Naive thymus-derived CD4-positive, alpha-beta T cell (primary cell): ENCODE measurements around the gene LYZL2. TPM values are rescaled to one million over a fixed set of nuclear protein-coding genes. Genes with fewer than 3 reads are reported as not detected.

ENCODE experiments used
- ATAC-seq: fragments of 150-1000 bp; cut with Tn5 transposase; 2 replicates; pipeline ENCODE4 v1.10.0; 2021; ENCODE audit warnings: mild to moderate bottlenecking, moderate library complexity
- CTCF ChIA-PET: fragments of 350-600 bp; sonication (Branson Sonifier 250); formaldehyde crosslinking; loops from one replicate; lab custom pipeline; 2021; ENCODE audit warnings: antibody characterized with exemption; lab: Charles Lee
- POLR2A ChIA-PET: fragments of 350-600 bp; sonication (Branson Sonifier 250); formaldehyde crosslinking; loops from one replicate; lab custom pipeline; 2021; ENCODE audit warnings: antibody characterized with exemption, inconsistent platforms; lab: Charles Lee
- DNase-seq, 9 donors: peaks; one replicate each; pipeline versions ENCODE4 v3.0.0 to v3.0.0-alpha.2; 2020 to 2022; ENCODE audit warnings: mixed read lengths in 1 of 9
- H3K27ac ChIP-seq: one replicate; pipeline ENCODE4 v1.7.0; 2013; ENCODE audit warnings: mild to moderate bottlenecking, low read depth, low read length, moderate library complexity
- H3K27me3 ChIP-seq, 2 donors: one replicate each; pipeline ENCODE4 v1.7.0; 2013; ENCODE audit warnings: low read length in 2 of 2, mild to moderate bottlenecking in 2 of 2, moderate library complexity in 2 of 2; ENCODE audit not compliant: control insufficient read depth in 2 of 2, insufficient read depth in 2 of 2
- H3K36me3 ChIP-seq, 3 experiments: 1 replicate in 2 of 3; 2 replicates in 1 of 3; pipeline ENCODE4 v1.7.0; 2013; ENCODE audit warnings: low read length in 3 of 3, mild to moderate bottlenecking in 3 of 3, moderate library complexity in 1 of 3; ENCODE audit not compliant: insufficient read depth in 3 of 3, control insufficient read depth in 2 of 3
- H3K4me1 ChIP-seq, 2 donors: one replicate each; pipeline ENCODE4 v1.7.0; 2013; ENCODE audit warnings: low read length in 2 of 2, mild to moderate bottlenecking in 2 of 2, moderate library complexity in 1 of 2; ENCODE audit not compliant: control insufficient read depth in 2 of 2, insufficient read depth in 2 of 2
- H3K4me3 ChIP-seq: 2 replicates; pipeline ENCODE4 v1.7.0; 2013; ENCODE audit warnings: mild to moderate bottlenecking, low read length
- H3K9me3 ChIP-seq, 3 experiments: 1 replicate in 2 of 3; 2 replicates in 1 of 3; pipeline ENCODE4 v1.7.0; 2013; ENCODE audit warnings: low read length in 3 of 3; ENCODE audit not compliant: control insufficient read depth in 2 of 3
- H3K27ac Mint-ChIP-seq, 9 donors: one replicate each; pipeline ENCODE4 v1.8.0; 2020 to 2022; ENCODE audit warnings: mixed read lengths in 9 of 9, mild to moderate bottlenecking in 8 of 9, moderate library complexity in 5 of 9, inconsistent platforms in 2 of 9
- H3K27me3 Mint-ChIP-seq, 5 donors: one replicate each; pipeline ENCODE4 v1.8.0; 2021 to 2022; ENCODE audit warnings: mixed read lengths in 5 of 5, mild to moderate bottlenecking in 1 of 5
- H3K36me3 Mint-ChIP-seq, 5 donors: one replicate each; pipeline ENCODE4 v1.8.0; 2020 to 2022; ENCODE audit warnings: mixed read lengths in 5 of 5, mild to moderate bottlenecking in 3 of 5, inconsistent platforms in 1 of 5
- H3K4me1 Mint-ChIP-seq, 7 donors: one replicate each; pipeline ENCODE4 v1.8.0; 2020 to 2022; ENCODE audit warnings: mixed read lengths in 7 of 7, mild to moderate bottlenecking in 3 of 7, inconsistent platforms in 1 of 7
- H3K4me3 Mint-ChIP-seq, 10 donors: one replicate each; pipeline ENCODE4 v1.8.0; 2020 to 2022; ENCODE audit warnings: mild to moderate bottlenecking in 10 of 10, mixed read lengths in 10 of 10, moderate library complexity in 6 of 10, inconsistent platforms in 2 of 10
- H3K9me3 Mint-ChIP-seq, 11 donors: one replicate each; pipeline ENCODE4 v1.8.0; 2020 to 2022; ENCODE audit warnings: mixed read lengths in 11 of 11, mild to moderate bottlenecking in 4 of 11, inconsistent platforms in 1 of 11, moderate library complexity in 1 of 11
- intact Hi-C, 2 donors: fragments of 100-400 bp; cut with micrococcal nuclease; formaldehyde crosslinking; loops; one replicate each; pipeline ENCODE4 v1.15.1; 2023
- polyA plus RNA-seq, 2 donors: library from polyadenylated mRNA; unstranded; fragments of 300-500 nt; fragmentation: Illumina TruSeq; gene quantifications; one replicate each; pipeline ENCODE4 v1.2.3, GENCODE V29; 2021
- total RNA-seq, 6 experiments: library from RNA in 5 of 6; stranded (reverse) in 5 of 6; gene quantifications; 1 replicate in 5 of 6; 2 replicates in 1 of 6; pipeline ENCODE4 v1.2.3 and lab custom pipeline; 2021 to 2026

The LYZL2 gene
- total and polyA plus RNA-seq, 7 experiments from 2014 or later, result not detected

DNA sequence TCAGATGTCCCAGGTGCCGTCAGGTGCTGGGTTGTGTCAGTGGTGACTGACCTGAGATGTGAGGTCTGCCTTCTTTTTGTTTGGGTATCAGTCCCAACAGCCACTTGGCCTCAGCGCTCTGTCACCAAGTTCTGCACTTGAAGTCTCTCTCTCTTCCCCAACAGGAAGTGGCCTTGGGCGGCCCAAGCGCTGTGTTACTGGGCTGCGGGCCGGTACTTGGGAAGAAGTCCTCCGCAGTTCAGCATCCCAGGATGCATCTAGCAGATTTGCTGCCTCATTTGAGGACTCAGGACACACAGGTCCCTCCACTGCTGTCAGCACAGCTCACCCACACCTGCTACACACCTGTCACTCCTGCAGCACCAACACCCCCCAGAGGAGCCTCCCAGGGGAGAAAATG lies 40.1 kb downstream of the LYZL2 start:
- Histone ChIP-seq H3K9me3 (no peaks in the 10 kb centered on the region), H3K27me3 (no peaks in the 10 kb centered on the region), H3K4me1 (no peaks in the 10 kb centered on the region), H3K36me3 (no peaks in the 10 kb centered on the region), H3K27ac (no peak overlapping the region), H3K4me3 (no peak overlapping the region)
- intact Hi-C loops, result no loop called here
- CTCF ChIA-PET, result interaction anchor here (2.7 to 4.1 kb wide), 2 partner anchors 197 to 590 kb away, joined by 18 to 83 read pairs; no protein-coding TSS in a partner anchor
- Mint-ChIP-seq H3K27me3 (peaks cover 0 to 29% (median 10%) of the 10 kb centered on the region in 5 donors), H3K4me1 (peaks cover 0 to 3% (median 0%) of the 10 kb centered on the region in 7 donors), H3K27ac (no peak overlapping the region), H3K4me3 (no peak overlapping the region), H3K36me3 (no peaks in the 10 kb centered on the region), H3K9me3 (no peaks in the 10 kb centered on the region)
- DNase-seq, result no peak
- ATAC-seq, result no peak
- POLR2A ChIA-PET, result no interaction called here

DNA sequence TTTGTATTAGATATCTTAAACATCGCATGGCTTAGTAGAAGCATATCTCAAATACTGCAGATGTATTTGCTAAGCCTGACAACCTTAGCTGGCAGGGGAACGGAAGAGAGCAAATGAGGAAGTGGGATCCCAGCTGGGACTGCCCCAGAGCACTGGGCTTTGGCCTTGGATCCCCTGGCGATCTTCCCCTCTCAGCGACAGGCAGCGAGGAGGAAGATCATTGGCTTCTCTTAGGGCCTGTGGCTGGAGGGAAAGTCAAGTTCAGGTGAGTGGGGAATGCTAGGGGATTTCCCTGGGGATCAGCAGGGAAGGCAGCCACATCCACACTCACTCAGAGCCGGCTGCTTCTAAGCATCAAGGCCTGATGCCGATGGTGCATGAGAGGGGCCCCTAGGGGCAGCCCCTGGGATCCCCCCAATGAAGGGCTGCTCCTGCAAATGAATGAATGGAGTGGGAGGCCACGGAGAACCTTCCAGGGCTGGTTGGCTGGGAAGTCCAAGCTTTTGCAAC lies 42.0 kb downstream of the LYZL2 start:
- DNase-seq, result no peak
- Mint-ChIP-seq H3K4me3 (no peak overlapping the region), H3K36me3 (no peaks in the 10 kb centered on the region), H3K9me3 (no peaks in the 10 kb centered on the region), H3K4me1 (peaks cover 0 to 5% (median 4%) of the 10 kb centered on the region in 7 donors), H3K27ac (no peak overlapping the region), H3K27me3 (peaks cover 0 to 19% (median 4%) of the 10 kb centered on the region in 5 donors)
- peak; percentile 79 for ATAC-seq
- intact Hi-C loops, result no loop called here
- no peaks in the 10 kb centered on the region for H3K27me3 ChIP-seq
- no peaks in the 10 kb centered on the region for H3K4me1 ChIP-seq
- no peaks in the 10 kb centered on the region for H3K36me3 ChIP-seq
- CTCF ChIA-PET, result interaction anchor here (1.7 kb wide), 1 partner anchor 195 kb away, joined by 3 read pairs; no protein-coding TSS in a partner anchor
- H3K9me3 ChIP-seq, result no peaks in the 10 kb centered on the region
- no peak overlapping the region for H3K27ac ChIP-seq
- H3K4me3 ChIP-seq, result no peak overlapping the region
- POLR2A ChIA-PET, result no interaction called here

DNA sequence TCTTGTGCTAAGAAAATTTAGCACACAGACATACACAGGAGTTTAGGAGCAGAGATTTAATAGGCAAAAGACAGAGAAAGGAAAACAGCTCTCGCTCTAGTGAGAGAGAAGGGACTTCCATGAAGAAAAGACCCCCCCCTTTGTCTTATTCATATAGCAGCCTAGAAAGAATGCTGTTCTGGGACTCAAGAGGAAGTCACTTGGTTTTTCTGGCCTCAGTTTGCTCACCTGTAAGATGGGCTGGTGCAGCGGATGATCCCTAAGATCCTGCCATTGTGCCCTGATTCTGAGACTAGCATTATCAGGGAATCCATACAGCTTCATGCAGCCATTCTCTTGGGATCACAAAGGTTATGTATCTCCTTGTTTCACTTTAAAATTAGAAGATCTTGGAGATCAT lies 42.7 kb downstream of the LYZL2 start:
- Mint-ChIP-seq H3K36me3 (no peaks in the 10 kb centered on the region), H3K4me1 (peaks cover 0 to 5% (median 4%) of the 10 kb centered on the region in 7 donors), H3K27ac (no peak overlapping the region), H3K27me3 (peaks cover 0 to 15% (median 4%) of the 10 kb centered on the region in 5 donors), H3K4me3 (no peak overlapping the region), H3K9me3 (no peaks in the 10 kb centered on the region)
- Histone ChIP-seq H3K4me3 (no peak overlapping the region), H3K9me3 (no peaks in the 10 kb centered on the region), H3K27me3 (no peaks in the 10 kb centered on the region), H3K36me3 (no peaks in the 10 kb centered on the region), H3K4me1 (no peaks in the 10 kb centered on the region), H3K27ac (no peak overlapping the region)
- POLR2A ChIA-PET, result no interaction called here
- intact Hi-C loops, result no loop called here
- DNase-seq, result no peak
- no peak for ATAC-seq
- CTCF ChIA-PET, result interaction anchor here (1.7 kb wide), 1 partner anchor 195 kb away, joined by 3 read pairs; no protein-coding TSS in a partner anchor

DNA sequence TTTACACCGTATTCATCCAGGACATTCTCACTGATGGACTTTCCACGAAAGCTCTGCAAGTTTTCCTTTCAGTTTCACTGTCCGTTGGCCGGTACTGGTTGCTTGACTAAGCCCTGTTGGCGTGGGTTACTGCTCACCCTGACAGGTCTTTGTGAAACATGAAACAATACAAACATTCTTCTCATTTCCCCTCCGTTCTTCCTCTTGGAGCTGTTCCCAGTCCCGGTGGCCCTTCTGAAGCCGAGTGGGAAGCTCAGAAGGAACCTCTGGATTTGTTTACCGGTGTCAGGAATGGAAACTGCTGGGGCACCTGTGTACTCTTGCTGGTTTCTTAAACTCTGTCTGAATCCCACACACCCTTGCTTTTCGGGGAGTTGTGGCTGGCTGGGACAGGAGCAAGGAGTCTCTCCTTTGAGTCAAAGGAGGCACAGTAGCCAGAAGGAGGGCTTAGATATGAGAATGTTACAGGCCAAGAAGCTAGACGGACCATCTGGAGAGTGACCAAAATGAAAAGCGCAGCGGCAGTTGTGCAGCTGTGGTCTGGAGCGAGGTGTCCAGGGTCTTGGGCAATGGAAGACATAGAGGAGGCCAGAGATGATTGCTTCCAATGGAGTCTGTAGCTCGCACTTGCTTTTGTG lies 45.7 kb downstream of the LYZL2 start:
- CTCF ChIA-PET, result interaction anchor here (0.6 kb wide), 1 partner anchor 17 kb away, joined by 3 read pairs; no protein-coding TSS in a partner anchor
- H3K36me3 Mint-ChIP-seq, result no peaks in the 10 kb centered on the region
- Histone ChIP-seq H3K4me1 (no peaks in the 10 kb centered on the region), H3K27me3 (no peaks in the 10 kb centered on the region), H3K36me3 (no peaks in the 10 kb centered on the region), H3K27ac (no peak overlapping the region), H3K4me3 (peak overlapping the region; percentile 31), H3K9me3 (no peaks in the 10 kb centered on the region)
- POLR2A ChIA-PET, result interaction anchor here (0.9 kb wide), 1 partner anchor 51 kb away, joined by 3 read pairs; no protein-coding TSS in a partner anchor
- H3K4me1 Mint-ChIP-seq, result peaks cover 0 to 5% (median 4%) of the 10 kb centered on the region in 7 donors
- no peak for DNase-seq
- H3K27me3 Mint-ChIP-seq, result peaks cover 4 to 16% (median 7%) of the 10 kb centered on the region in 5 donors
- peak; percentile 61 for ATAC-seq
- peak overlapping the region in 1 of 9 donors; percentile 28 for H3K27ac Mint-ChIP-seq
- intact Hi-C loops, result no loop called here
- H3K4me3 Mint-ChIP-seq, result peak overlapping the region in 8 of 10 donors; percentile 25 to 64 (median 52)
- no peaks in the 10 kb centered on the region for H3K9me3 Mint-ChIP-seq

DNA sequence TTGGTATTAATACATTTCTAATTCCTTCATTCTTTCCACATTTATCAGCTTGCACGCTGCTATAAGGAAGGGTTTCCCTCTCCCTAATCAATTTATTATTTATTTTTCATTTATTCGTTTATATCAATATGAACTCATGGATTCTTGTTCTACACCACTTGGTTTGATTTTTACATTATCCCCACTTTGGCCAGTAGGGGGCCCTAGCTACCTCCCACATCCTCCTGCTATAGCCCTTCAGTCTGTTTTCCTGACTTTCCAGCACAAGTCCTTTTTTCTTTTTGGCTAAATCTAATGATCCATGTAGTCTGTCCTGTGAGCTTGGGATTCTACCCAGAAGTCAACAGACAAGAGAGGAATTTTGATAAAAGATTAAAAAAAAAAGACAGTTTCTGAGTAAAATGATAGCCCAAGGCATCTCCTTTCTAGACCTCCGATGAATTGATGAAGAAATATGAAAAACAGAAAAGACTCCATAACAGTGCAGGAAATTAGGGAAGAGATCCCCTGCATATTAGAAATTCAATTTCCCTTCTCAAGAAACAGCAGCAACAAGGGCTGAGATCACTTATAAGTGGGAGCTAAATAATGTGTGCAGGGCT lies 47.7 kb downstream of the LYZL2 start:
- Histone ChIP-seq H3K27ac (no peak overlapping the region), H3K27me3 (no peaks in the 10 kb centered on the region), H3K36me3 (no peaks in the 10 kb centered on the region), H3K4me3 (no peak overlapping the region), H3K4me1 (no peaks in the 10 kb centered on the region), H3K9me3 (no peaks in the 10 kb centered on the region)
- Mint-ChIP-seq H3K4me3 (no peak overlapping the region), H3K36me3 (no peaks in the 10 kb centered on the region), H3K9me3 (no peaks in the 10 kb centered on the region), H3K27ac (no peak overlapping the region), H3K27me3 (peaks cover 0 to 16% (median 7%) of the 10 kb centered on the region in 5 donors), H3K4me1 (peaks cover 0 to 5% (median 4%) of the 10 kb centered on the region in 7 donors)
- intact Hi-C loops, result no loop called here
- POLR2A ChIA-PET, result interaction anchor here (0.7 kb wide), 1 partner anchor 103 kb away, joined by 5 read pairs; no protein-coding TSS in a partner anchor
- ATAC-seq (peak; percentile 54), DNase-seq (peak in 5 of 9 donors; percentile 5 to 32 (median 27))
- CTCF ChIA-PET, result interaction anchor here (0.6 to 3.1 kb wide), 7 partner anchors 9 to 583 kb away, joined by 3 to 20 read pairs (median 3); no protein-coding TSS in a partner anchor

DNA sequence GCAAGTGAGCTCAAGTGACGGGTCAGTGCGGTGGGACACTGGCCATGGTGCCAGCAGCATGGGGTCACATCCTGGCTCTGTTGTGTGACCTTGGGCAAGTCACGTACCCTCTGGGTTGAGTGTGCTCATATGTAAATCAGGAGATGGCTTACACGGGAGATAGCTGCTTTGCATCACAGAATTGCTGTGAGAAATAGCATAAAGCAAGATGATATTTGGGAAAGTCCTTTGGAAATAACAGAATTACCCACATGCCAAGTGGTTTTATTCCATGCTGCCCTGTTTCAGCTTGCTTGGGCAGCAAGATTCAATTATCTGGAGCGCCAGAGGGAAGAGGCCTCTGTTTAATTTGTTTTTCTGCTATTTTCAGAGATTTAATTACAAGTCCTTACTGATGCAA lies 48.9 kb downstream of the LYZL2 start:
- Histone ChIP-seq H3K27me3 (no peaks in the 10 kb centered on the region), H3K4me3 (no peak overlapping the region), H3K9me3 (no peaks in the 10 kb centered on the region), H3K4me1 (no peaks in the 10 kb centered on the region), H3K27ac (no peak overlapping the region), H3K36me3 (no peaks in the 10 kb centered on the region)
- H3K4me3 Mint-ChIP-seq, result no peak overlapping the region
- DNase-seq, result no peak
- ChIA-PET POLR2A (no interaction called here), CTCF (interaction anchor here (1.3 to 3.1 kb wide), 3 partner anchors 11 to 582 kb away, joined by 3 to 20 read pairs (median 3); no protein-coding TSS in a partner anchor)
- no peaks in the 10 kb centered on the region for H3K9me3 Mint-ChIP-seq
- ATAC-seq, result no peak
- intact Hi-C loops, result no loop called here
- H3K4me1 Mint-ChIP-seq, result peaks cover 0 to 5% (median 4%) of the 10 kb centered on the region in 7 donors
- H3K27me3 Mint-ChIP-seq, result peaks cover 0 to 13% (median 9%) of the 10 kb centered on the region in 5 donors
- H3K27ac Mint-ChIP-seq, result no peak overlapping the region
- no peaks in the 10 kb centered on the region for H3K36me3 Mint-ChIP-seq
